PFSK-1 (cell line): ENCODE measurements around the gene STARD7.

ENCODE experiments used
- FOXP2 ChIP-seq: optimal IDR thresholded peaks from 2 replicates; pipeline ENCODE3; 2011; ENCODE audit warnings: borderline replicate concordance, control low read depth, inconsistent platforms; ENCODE audit not compliant: insufficient read depth; ENCODE audit errors: extremely low read length, extremely low read depth
- POLR2AphosphoS5 ChIP-seq: IDR thresholded peaks from 2 replicates; pipeline ENCODE4 v1.6.1; 2012; ENCODE audit warnings: low read depth, mild to moderate bottlenecking, control low read depth, low read length, moderate library complexity
- SIN3A ChIP-seq: IDR thresholded peaks from 2 replicates; pipeline ENCODE4 v1.6.1; 2012; ENCODE audit warnings: mild to moderate bottlenecking, low read length, moderate library complexity, borderline replicate concordance; ENCODE audit not compliant: insufficient read depth
- TAF1 ChIP-seq: IDR thresholded peaks from 2 replicates; pipeline ENCODE4 v1.6.1; 2012; ENCODE audit warnings: low read length, control low read depth, borderline replicate concordance; ENCODE audit not compliant: insufficient read depth
- TF ChIP-seq, protein P1 (sequence below), 2 experiments: IDR thresholded peaks; 2 replicates each; pipeline versions ENCODE4 v1.6.1 to v1.8.0; 2011 to 2012; ENCODE audit warnings: low read depth in 2 of 2, low read length in 2 of 2, control low read depth in 1 of 2, inconsistent platforms in 1 of 2, mild to moderate bottlenecking in 1 of 2, moderate library complexity in 1 of 2; ENCODE audit not compliant: insufficient read depth in 1 of 2

Gene STARD7

GRCh38 chr2:96159084-96159830 is 49.4 kb downstream of the STARD7 start:
- TF ChIP-seq, protein P1, sequence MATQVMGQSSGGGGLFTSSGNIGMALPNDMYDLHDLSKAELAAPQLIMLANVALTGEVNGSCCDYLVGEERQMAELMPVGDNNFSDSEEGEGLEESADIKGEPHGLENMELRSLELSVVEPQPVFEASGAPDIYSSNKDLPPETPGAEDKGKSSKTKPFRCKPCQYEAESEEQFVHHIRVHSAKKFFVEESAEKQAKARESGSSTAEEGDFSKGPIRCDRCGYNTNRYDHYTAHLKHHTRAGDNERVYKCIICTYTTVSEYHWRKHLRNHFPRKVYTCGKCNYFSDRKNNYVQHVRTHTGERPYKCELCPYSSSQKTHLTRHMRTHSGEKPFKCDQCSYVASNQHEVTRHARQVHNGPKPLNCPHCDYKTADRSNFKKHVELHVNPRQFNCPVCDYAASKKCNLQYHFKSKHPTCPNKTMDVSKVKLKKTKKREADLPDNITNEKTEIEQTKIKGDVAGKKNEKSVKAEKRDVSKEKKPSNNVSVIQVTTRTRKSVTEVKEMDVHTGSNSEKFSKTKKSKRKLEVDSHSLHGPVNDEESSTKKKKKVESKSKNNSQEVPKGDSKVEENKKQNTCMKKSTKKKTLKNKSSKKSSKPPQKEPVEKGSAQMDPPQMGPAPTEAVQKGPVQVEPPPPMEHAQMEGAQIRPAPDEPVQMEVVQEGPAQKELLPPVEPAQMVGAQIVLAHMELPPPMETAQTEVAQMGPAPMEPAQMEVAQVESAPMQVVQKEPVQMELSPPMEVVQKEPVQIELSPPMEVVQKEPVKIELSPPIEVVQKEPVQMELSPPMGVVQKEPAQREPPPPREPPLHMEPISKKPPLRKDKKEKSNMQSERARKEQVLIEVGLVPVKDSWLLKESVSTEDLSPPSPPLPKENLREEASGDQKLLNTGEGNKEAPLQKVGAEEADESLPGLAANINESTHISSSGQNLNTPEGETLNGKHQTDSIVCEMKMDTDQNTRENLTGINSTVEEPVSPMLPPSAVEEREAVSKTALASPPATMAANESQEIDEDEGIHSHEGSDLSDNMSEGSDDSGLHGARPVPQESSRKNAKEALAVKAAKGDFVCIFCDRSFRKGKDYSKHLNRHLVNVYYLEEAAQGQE (IDR thresholded peaks at IDR 0.05; ENCODE audit: insufficient read depth in 1 of 2, low read depth in 2 of 2, low read length in 2 of 2), result no peak
- no peak for TF ChIP-seq POLR2AphosphoS5
- no peak for TF ChIP-seq SIN3A
- TF ChIP-seq FOXP2, result no peak
- no peak for TF ChIP-seq TAF1

DNA sequence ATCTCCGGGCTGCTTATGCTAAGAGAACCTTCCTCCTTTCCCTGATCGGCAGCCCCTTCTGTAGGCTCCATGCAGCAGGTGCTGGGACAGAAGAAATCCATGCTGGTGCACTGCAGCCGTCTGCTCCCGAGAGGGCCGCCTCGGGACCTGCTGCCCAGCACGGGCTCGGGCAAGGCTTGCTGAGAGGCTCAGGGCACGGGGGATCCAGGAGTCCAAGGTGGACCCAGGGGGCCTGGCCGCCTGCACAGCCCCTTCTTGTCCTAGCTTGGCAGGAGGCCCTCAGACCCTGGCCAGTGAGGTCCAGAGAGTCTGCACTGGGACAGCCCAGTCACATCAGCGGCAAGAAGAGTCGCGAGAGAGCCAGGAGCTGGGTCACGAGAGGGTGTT is 50.1 kb downstream of the STARD7 start:
- TF ChIP-seq SIN3A (no peak), TAF1 (no peak), POLR2AphosphoS5 (no peak), FOXP2 (no peak)
- TF ChIP-seq, protein P1 (IDR thresholded peaks at IDR 0.05; ENCODE audit: insufficient read depth in 1 of 2, low read depth in 2 of 2, low read length in 2 of 2), result no peak

- TF ChIP-seq FOXP2 (no peak), TAF1 (no peak), POLR2AphosphoS5 (no peak), SIN3A (no peak)
- TF ChIP-seq, protein P1 (IDR thresholded peaks at IDR 0.05; ENCODE audit: insufficient read depth in 1 of 2, low read depth in 2 of 2, low read length in 2 of 2), result no peak
Observed at GRCh38 chr2:96157649-96158553, 50.7 kb downstream of the STARD7 start.

GRCh38 chr2:96156926-96157648 is 51.5 kb downstream of the STARD7 start:
- no peak for TF ChIP-seq SIN3A
- no peak for TF ChIP-seq FOXP2

DNA sequence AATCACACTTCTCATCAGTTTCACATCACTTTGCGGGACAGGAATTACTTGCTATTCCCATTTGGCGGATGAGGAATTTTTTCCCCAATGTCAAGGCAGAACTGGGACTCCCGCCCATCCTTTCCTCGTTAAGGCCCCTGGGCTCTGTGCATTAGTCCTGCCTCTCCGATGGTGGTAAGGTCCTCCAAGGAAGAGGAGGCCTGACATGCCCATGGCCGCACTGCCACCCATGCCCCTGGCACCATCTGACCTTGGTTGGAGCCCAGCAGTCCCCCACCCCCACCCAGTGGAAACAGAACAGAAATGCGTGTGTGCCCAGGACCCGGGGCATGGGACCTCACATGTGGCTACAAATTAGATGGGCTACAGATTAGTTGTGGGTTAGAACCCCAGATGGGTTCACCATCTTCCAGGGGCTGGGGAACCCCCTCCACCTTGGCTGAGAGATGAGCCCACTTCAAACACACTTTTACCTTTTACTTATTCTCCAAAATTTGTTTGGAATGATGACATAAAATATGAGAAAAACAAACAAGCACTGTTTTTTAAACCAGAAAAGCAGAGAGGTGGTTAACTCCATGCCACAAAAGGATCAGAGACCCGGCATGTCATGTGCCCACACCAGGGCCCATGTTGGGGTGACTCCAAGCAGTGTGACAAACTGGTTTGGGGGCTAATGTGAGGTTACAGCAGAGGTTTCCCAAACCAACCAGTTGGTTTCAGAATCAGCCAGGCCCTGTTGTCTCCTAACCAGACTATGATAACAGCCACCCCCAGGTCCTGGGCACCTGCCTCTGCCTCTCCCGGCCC is 52.4 kb downstream of the STARD7 start:
- TF ChIP-seq FOXP2 (no peak), SIN3A (no peak), TAF1 (no peak), POLR2AphosphoS5 (no peak)
- TF ChIP-seq, protein P1 (IDR thresholded peaks at IDR 0.05; ENCODE audit: insufficient read depth in 1 of 2, low read depth in 2 of 2, low read length in 2 of 2), result no peak
